ENCODE measurements around the gene NOL4L.

The NOL4L gene

DNA sequence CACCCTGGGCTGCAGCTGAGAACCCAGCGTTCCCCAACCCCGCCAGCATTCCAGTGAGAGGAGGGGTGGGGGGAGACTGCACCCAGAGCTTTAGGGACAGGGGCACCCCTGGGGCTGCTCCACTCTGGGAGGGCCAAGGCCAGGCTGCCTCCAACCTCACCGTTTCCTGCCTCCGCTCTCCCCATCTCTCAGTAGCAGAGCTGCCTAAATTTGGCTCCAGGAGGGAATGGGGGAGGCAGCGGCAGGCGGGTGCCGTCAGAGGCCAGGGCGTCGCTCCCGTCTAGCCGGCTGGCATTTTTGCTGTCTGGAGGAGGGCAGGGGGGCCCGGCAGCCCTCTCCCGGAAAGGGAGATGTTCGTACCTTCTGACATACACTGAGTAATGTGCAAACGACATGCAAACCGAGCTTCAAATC is 46.6 kb downstream of the NOL4L start:
- DNase-seq: no peak

DNA sequence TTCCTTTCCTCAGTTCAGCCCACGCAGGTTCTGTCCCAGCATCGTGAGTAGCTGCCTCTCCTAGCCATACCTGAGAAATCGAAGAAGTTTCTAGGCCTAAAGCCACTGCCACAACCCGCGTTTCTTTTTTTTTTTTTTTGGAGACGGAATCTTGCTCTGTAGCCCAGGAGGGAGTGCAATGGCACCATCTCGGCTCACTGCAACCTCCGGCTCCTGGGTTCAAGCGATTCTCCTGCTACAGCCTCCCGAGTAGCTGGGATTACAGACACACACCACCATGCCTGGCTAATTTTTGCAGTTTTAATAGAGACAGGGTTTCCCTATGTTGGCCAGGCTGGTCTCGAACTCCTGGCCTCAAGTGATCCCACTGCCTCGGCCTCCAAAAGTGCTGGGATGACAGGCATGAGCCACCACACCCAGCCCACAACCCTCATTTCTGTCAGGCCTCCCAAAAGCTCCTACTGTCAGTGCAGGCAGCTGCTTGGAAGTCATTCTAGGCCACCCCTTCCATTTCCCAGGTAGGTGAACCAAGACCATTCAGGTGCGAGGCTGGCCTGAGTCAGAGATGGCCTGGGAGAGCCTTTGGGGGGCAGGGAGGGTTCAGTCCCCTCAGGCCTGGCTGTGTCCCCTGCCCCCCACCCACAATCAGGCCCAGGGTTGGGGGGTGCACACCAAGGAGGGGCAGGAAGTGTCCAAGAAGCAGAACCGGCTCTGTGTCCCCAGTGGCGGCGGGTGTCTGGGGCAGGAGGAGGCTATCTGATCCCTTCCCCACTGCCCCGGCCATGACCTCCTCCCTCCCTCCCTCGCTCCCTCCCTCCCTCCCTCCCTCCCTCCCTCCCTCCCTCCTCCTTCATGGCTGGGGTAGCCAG is 47.2 kb downstream of the NOL4L start:
- DNase-seq: no peak

DNA sequence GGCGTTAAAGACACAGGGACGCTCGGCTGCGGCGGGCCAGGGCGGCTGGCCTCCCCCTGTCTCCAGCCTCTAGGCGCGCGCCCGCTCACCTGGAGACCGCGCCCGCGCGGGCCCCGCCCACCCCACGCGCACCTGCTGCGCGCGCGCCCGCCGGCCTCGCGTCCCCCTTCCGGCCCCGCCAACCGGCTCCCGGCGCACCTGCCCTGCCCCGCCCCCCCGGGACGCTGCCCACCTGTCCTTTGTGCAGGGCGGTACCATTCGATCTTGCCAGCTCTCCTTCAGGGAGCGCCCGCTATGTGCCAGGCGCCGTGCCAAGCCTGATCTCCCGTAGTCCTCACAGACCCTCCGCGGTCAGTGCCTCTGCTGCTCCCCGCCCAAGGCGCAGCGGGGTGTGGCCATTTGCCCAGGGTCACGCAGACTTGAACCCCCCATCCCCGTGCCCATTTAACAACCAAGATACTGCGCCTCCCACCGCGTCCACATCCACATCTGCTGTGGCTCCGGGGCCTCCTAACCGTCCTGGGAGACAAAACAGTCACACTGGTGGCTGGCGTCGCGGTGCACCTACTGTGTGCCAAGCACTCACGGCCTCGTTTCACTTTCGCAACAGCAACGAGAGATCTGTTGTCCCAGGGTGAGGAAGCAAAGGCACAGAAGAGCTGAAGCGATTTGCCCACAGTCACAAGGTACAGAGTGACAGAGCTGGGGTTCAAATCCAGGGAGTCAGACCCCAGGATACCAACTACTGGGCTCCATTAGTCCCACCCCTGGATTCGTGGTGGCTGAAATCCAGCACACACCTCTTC is 48.1 kb downstream of the NOL4L start:
- no peak for DNase-seq

DNA sequence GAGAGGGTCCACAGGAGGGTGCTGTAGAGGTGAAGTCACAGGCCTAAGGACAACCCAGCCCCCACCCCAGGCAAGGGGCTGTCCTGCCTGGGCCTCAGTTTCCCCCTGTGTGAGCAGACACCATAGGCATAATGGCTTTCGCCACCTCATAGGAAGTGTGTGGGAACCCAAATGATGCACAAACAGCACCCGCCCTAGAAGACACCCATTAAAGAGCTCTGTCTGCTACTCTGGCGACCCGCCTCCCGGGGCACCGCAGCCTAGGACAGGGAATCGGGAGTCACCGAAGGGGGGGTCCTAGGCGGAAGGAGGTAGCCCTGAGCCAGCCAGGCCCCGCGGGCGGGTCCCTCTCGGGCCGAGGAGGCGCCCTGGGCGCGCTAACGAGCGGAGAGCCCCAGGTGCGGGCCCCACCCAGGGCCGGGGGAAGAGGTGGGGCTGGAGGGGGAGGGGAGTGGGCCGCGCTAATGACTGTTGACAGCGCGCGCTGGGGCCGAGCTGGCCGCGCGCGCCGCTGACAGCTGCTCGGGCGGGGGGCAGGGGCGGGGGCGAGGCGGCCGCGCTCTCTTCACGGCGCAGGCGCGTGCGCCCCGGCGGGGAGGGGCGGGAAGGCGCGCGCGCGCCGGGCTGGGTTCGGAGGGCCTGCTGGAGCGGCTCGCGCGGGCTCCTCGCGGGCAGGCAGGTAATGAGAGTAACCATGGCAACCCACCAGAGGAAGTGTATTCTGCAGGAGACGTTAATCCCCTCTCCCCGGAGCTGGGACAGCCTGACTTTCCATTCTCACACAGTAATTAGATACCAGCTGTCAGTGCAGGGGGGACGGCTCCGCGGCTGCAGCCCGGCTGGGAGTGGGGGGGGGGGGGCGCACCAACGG is 48.9 kb downstream of the NOL4L start:
- DNase-seq: no peak

GRCh38 chr20:32535316-32535952 is 49.7 kb downstream of the NOL4L start:
- no peak for DNase-seq

GRCh38 chr20:32534661-32535240 is 50.4 kb downstream of the NOL4L start:
- no peak for DNase-seq

DNA sequence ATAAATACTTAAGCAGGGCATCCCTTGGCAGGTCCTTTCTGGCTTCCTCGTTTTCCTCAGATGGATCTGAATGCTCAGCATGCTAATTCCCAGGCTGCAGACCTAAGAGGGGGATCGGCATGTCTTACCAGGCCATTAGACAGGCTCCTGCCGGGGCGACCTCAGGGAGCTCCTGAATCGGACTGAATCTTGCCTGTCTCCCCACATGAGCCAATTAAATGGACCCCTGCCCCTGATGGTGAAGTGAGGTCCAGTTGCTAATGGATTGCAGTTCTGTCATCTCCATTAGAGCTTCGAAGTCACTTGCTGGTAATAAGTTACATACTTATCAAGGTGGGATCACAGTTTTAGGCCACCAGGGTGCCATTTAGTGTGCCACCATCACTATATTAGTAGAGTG is 51.4 kb downstream of the NOL4L start:
- no peak for DNase-seq

DNA sequence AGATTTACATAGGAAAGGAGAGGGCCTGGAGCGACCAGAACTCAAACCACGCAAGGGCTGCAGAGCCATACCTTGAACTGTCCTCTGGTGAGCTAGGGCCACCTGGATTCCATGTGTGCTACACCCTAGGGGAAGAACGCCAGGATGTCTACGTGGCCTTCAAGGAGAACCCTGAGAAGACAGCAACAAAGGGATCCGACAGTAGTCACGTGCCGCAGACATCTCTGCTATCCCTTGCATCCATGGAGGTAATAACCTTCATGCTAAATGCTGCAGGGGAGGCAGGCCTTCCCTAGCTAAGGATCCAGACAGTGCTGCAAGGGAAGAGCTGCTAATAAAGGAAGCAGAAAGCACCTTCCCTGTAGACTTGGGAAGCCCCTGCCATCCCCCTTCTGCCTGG is 52.9 kb downstream of the NOL4L start:
- DNase-seq: no peak

DNA sequence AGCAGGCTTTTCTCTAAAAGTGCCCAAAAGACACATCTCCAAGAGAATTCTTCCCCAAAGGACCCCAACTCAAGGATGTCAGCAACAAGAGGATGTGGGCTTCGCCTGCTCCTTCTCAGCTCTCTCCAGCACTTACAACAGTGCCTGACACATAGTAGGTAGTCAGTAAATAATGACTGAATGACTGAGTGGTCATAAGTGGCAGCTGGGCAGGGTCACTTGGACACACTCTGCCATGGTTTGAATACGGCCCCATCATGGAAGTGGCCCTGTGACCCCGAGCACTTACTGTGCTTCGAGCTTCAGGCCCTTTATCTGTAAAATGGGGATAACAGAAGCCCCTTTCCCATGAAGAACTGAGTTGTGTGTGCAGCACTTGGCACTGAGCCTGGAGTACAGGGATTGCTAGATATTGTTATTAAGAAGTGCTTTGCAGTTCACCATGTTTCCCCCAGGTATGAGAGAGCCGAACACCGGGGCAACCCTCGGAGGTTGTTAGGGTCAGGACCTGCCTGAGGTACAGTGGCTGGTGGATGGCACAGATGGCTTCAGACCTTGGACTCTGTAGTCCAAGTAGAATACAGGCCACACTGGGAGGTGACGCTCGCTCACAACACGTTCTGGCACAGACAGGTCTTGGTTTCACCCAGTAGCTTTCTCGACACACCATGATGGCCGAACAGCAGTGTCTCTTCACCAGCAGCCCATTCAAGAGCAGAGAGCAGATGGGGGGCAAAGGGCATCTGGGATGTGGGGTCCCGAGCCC is 56.0 kb downstream of the NOL4L start:
- DNase-seq: no peak

GRCh38 chr20:32528171-32528891 is 56.8 kb downstream of the NOL4L start:
- no peak for DNase-seq

DNA sequence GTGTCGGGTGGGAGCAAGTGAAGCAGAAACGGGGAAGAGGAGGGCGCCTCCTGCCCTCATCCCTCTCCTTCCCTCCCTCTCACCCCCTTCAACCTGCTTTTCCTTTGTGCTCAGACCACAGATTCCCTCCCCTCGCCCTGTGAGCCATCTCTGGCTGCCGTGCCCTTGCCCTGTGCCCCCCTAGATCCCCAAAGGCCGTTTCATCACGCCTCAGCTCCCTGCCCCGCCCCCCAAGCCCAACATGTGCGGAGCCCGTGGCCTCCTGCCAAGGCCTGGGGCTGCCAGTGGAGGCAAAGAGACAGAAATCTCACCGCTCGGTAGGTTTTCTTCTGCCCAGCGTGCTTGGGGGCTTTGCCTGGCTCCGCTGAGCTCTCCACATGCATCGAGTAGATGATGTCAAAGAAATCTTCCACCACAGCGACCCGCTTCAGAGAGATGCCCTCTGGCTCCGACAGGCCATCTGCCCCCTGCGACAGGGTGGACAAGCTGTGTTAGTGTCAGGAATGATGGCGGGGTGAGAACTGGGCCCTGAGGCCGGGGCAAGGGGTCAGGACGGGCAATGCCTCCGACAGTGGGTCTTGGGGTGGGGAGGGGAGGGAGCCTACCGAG is 57.6 kb downstream of the NOL4L start:
- no peak for DNase-seq

DNA sequence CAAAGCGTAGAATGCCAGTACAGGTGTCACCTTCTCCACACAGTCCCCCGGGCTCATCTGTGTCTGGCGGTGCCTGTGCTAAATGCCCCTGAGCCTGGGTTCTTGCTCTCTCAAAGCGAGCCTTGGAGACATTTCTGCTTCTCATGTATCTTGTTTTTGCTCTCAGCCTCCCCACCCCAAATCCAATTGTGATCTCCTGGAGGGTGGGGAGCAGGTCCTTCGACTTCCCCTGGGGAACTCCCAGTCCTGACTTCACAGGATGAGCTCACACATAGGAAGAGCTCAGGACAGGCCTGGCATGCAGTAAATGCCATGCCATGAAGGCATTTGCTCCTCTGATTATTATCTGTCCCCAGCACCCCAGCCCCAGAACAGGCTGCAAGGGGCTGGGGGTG is 58.1 kb downstream of the NOL4L start:
- DNase-seq: no peak

DNA sequence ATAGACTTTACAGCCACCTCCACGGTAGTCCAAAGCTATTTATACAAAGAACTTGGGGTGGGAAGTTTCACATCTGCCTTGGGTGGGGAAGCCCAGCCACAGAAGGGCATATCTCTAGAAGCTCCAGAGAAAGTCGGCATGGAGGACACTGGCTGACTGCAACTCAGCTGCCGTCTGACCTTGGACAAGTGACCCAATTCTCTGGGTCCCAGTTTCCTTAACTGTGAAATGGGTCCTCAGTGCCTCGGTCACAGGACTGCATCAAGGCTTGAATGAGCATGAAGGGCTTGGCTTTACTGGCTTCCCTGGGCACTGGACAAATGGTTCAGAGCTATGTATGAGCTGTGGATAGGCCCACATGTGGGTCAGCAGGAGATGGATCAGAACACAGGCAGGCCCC is 58.6 kb downstream of the NOL4L start:
- no peak for DNase-seq

DNA sequence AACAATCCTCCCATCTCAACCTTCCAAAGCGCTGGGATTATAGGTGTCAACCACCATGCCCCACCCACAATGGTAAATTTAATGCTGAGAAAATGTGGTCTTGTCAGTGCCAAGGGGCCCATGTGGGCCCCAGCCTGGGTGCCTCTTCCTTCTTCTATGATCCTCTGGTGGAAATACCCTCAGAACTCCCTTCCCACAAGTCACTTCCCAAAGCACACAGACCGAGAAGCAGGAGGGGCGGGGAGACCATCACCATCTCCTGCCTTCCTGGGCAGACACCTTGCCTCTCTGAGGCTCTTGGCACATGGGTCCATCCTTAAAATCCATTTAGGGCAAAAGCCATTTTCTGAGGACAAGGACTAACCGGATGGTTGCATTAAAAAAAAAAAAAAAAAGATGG is 59.0 kb downstream of the NOL4L start:
- no peak for DNase-seq

DNA sequence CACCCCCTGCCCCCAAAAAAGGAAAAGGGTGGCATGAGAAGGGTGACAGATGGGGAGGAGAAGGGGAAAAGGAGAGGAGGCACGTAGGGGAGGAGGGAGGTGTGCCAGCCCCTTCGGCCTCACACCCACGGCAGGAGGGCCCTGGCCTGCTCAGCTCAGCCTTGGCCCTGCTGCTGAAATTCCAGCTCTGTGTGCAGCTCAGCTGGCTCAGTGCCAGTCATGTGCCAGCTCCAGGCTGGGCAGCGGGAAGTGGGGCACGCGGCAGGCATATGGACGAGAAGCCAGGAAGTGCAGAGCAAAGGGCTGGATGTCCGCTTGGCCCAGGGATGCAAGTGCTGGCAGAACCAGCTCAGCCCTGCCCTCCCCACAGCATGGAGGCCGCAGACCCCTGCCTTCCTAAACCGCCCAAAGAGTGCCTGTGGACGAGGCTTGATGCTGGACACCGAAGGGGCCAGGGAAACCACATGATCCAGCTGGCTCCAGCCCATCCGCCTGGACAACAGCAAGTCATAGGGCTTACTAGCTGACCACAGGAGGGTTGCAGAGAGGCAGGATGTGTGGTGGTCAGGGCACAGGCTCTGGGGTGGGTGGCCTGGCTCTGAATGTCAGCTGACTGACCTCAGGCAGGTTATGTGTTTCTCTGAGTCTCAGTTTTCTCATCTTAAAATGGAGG is 60.2 kb downstream of the NOL4L start:
- DNase-seq: peak; percentile 75

DNA sequence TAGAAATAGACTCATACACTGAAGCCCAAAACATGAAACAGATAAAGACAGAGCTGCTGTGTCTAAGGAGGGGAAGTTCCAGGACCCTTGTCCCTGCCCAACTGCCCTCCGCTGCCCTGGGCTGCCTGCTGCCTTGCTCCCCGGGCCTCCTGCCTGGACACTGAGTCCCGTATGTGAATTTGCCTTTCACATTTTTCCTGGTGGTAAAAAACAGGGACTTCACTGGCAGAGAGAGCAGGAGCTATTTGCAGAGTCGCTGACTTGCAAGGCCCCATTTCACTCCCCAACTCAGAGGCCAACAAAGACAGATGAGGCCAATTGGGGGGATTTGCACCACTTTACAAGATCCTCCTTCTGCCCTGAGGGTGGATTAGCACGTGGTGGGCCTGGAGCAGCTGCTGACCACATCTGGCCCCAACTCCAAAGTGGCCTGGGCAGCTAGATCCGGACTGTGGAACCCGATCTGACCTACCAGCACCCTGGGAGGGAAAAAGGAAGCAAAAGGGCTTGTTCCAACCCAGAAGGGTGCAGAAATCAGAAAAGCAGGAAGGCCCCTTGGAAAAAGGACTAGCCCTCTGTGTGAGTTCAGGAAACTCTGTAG is 61.4 kb downstream of the NOL4L start:
- DNase-seq: no peak

DNA sequence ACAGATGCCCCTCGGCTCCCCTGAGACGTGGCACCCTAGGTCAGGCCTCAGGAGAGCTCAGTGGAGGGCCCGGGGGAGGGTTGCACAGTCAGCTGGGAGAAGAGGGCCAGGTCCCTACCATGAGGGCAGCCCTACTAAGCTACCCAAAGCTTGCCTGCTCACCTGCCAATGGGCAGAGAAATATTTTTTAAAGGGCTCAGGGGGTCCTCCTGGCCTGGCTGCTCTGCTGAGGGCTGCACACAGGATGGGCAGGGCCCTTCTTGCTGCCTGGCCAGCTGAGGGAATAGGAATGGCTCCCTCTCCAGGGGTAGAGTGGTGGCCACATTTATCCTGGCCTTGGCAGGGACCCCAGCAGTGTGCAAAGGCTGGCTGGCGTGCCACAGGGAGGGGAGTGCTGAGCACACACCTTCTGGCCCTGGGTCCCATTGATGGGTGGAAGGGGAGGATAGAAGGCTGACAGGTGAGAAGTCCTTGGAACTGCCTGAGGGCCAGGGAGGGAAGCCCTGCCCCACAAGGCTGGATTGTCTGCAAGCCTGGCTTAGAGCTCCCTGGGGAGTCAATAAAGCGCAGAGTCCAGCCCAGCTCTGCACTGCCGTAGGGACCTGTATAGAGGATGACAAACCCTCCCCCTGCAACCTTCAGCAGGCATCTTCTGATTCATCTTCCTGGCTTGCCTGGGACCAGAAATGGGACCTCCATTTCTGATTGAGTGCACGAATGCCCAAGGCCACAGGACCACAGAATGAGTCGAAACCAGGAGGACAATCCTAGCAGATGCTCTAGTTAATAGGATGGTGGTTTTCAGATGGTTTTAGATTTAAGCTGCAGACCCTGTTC is 62.1 kb downstream of the NOL4L start:
- no peak for DNase-seq

DNA sequence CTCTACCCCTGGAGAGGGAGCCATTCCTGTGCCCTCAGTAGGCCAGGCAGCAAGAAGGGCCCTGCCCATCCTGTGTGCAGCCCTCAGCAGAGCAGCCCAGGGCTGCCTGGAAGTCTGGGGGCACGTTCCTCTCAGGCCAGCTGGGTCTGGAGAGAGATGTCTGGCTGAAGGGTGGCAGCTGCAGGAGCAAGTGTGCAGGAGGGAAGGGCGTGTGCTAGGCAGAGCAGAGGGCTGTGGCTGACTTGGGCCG is 62.7 kb downstream of the NOL4L start:
- no peak for DNase-seq
